Suprapubic skin (tissue), 4 donors: Measurements from ENCODE around the gene INSYN2B. TPM values are rescaled to one million over a fixed set of nuclear protein-coding genes. Genes with fewer than 3 reads are reported as not detected.

ENCODE experiments used
- DNase-seq, 2 donors: peaks; one replicate each; pipeline ENCODE4 v3.0.0-alpha.2; 2019; ENCODE audit warnings: low spot score in 2 of 2
- H3K27ac ChIP-seq: fragments of 200-600 bp; sonication (generic); one replicate; pipeline ENCODE4 v1.5.1; 2019
- H3K27me3 ChIP-seq: fragments of 200-600 bp; sonication (generic); one replicate; pipeline ENCODE4 v1.5.1; 2019
- H3K36me3 ChIP-seq: fragments of 200-600 bp; sonication (generic); one replicate; pipeline ENCODE4 v1.5.1; 2019
- H3K4me1 ChIP-seq: fragments of 200-600 bp; sonication (generic); one replicate; pipeline ENCODE4 v1.5.1; 2019
- H3K4me3 ChIP-seq: fragments of 200-600 bp; sonication (generic); one replicate; pipeline ENCODE4 v1.5.1; 2019; ENCODE audit warnings: mild to moderate bottlenecking
- H3K9me3 ChIP-seq: fragments of 200-600 bp; sonication (generic); one replicate; pipeline ENCODE4 v1.5.1; 2019
- CTCF ChIP-seq, 2 donors: fragments of 200-600 bp in 1 of 2; fragments of 450-650 bp in 1 of 2; sonication (generic) in 1 of 2; IDR thresholded peaks; one replicate each; pipeline ENCODE4 v1.5.1; 2016 to 2019; ENCODE audit warnings: antibody characterized with exemption in 2 of 2, mild to moderate bottlenecking in 1 of 2, moderate library complexity in 1 of 2
- EP300 ChIP-seq: sonication (generic); formaldehyde crosslinking; IDR thresholded peaks from one replicate; pipeline ENCODE4 v1.6.1; 2017; ENCODE audit warnings: antibody characterized with exemption
- POLR2A ChIP-seq, 2 donors: fragments of 450-650 bp; IDR thresholded peaks; one replicate each; pipeline ENCODE4 v1.6.1; 2017; ENCODE audit warnings: antibody characterized with exemption in 2 of 2, mild to moderate bottlenecking in 2 of 2, moderate library complexity in 2 of 2
- POLR2AphosphoS5 ChIP-seq, 3 donors: sonication (generic); formaldehyde crosslinking; IDR thresholded peaks; one replicate each; pipeline ENCODE4 v1.6.1; 2017; ENCODE audit warnings: antibody characterized with exemption in 3 of 3
- WGBS: methylation state at CpG from one replicate; pipeline ENCODE4 v1.1.5; 2018; 5-methylcytosine and 5-hydroxymethylcytosine counted together
- total RNA-seq, 4 donors: library from RNA; depleted of rRNA; stranded (reverse); fragments of >200 nt; gene quantifications; one replicate each; pipeline ENCODE4 v1.1.0, GENCODE V29; 2016

Gene INSYN2B
- total RNA-seq, 4 donors from 2014 or later = 0.47 to 0.68 (median 0.55) TPM

- TF ChIP-seq EP300 (no peak), POLR2A (IDR thresholded peaks at IDR 0.05) (no peak), CTCF (IDR thresholded peaks at IDR 0.05) (no peak), POLR2AphosphoS5 (IDR thresholded peaks at IDR 0.05) (no peak)
- WGBS = 84% methylated on average over 3 of the region's 3 CpGs
- H3K4me3 ChIP-seq = no peak overlapping the region
- H3K4me1 ChIP-seq = no peaks in the 10 kb centered on the region
- H3K9me3 ChIP-seq = no peaks in the 10 kb centered on the region
- no peaks in the 10 kb centered on the region for H3K27me3 ChIP-seq
- H3K36me3 ChIP-seq = no peaks in the 10 kb centered on the region
- no peak for DNase-seq
- no peak overlapping the region for H3K27ac ChIP-seq
These were observed 19.3 kb upstream of the INSYN2B start for GRCh38 chr5:169999621-170000020.

- TF ChIP-seq POLR2AphosphoS5 (IDR thresholded peaks at IDR 0.05) = no peak
- TF ChIP-seq CTCF (IDR thresholded peaks at IDR 0.05) = no peak
- no peak for TF ChIP-seq EP300
- no peak for TF ChIP-seq POLR2A (IDR thresholded peaks at IDR 0.05)
- 77% methylated on average over 3 of the region's 3 CpGs for WGBS
- Histone ChIP-seq H3K4me1 (no peaks in the 10 kb centered on the region), H3K9me3 (no peaks in the 10 kb centered on the region), H3K36me3 (no peaks in the 10 kb centered on the region), H3K27me3 (peaks cover 5% of the 10 kb centered on the region), H3K27ac (no peak overlapping the region), H3K4me3 (no peak overlapping the region)
- no peak for DNase-seq
These were observed 17.5 kb upstream of the INSYN2B start for GRCh38 chr5:169997798-169998197.

DNA sequence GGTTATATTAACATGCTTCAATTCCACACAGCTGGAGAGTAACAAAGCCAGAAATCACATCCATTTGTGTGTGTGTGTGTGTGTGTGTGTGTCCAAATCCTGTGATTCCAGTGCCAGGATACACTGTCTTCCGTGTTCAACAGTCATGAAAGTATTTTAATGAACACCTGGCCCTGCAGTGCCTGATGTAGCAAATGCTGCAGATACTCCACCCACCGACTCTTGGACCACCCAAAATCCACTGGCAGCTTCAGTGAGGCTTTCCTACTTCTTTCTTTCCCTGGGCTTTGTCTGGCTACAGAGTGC, 13.1 kb upstream of the INSYN2B start:
- TF ChIP-seq POLR2AphosphoS5 (IDR thresholded peaks at IDR 0.05) = no peak
- TF ChIP-seq POLR2A (IDR thresholded peaks at IDR 0.05) = no peak
- no peak for TF ChIP-seq EP300
- no peak for TF ChIP-seq CTCF (IDR thresholded peaks at IDR 0.05)
- DNase-seq = no peak
- Histone ChIP-seq H3K4me1 (no peaks in the 10 kb centered on the region), H3K27me3 (peaks cover 5% of the 10 kb centered on the region), H3K4me3 (no peak overlapping the region), H3K9me3 (no peaks in the 10 kb centered on the region), H3K27ac (no peak overlapping the region), H3K36me3 (no peaks in the 10 kb centered on the region)
- WGBS = 47% methylated on average over 2 of the region's 2 CpGs

- Histone ChIP-seq H3K36me3 (no peaks in the 10 kb centered on the region), H3K9me3 (no peaks in the 10 kb centered on the region), H3K27me3 (peaks cover 5% of the 10 kb centered on the region), H3K4me3 (no peak overlapping the region), H3K27ac (no peak overlapping the region), H3K4me1 (no peaks in the 10 kb centered on the region)
- WGBS = 88% methylated on average over 2 of the region's 2 CpGs
- TF ChIP-seq EP300 (no peak), CTCF (IDR thresholded peaks at IDR 0.05) (no peak), POLR2A (IDR thresholded peaks at IDR 0.05) (no peak), POLR2AphosphoS5 (IDR thresholded peaks at IDR 0.05) (no peak)
- DNase-seq = no peak
These were observed 12.6 kb upstream of the INSYN2B start for GRCh38 chr5:169992789-169993484.

DNA sequence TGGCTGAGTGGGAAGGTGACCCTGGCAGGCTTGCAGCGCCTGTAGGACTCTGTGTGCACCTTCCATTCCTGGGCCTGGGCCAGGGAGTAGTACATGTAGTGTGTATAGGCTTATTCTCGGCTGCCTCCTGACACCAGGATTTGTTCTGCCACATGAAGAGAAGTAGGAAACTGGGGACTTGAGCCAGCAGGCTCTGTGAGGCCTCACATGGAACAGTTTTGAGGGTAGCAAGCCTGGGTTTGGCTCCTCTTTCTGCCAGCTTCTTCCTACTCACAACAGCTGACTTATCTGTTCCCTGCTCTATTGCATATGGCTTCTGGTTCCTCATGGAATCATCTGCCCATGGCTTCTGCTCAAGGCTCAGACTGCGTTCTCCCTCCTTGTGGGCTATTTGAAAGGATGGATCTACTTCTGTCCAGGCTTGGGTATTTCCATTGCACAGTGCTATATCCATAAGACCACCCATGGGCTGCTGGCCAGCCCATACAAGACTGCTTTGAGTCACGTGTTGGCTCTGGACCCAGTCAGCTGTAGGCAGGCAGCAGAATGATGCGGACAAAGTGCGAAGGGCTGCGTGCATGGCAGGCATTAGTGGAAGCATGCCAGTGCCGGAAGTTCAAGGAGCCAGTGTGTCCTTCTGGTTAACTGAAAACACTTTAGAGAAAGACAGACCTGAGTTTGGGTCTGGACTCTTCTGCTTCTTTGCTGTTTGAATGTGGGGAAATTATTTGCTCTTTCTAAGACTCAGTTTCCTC, 11.0 kb upstream of the INSYN2B start:
- H3K4me1 ChIP-seq = no peaks in the 10 kb centered on the region
- 87% methylated on average over 6 of the region's 8 CpGs for WGBS
- H3K4me3 ChIP-seq = no peak overlapping the region
- peaks cover 5% of the 10 kb centered on the region for H3K27me3 ChIP-seq
- H3K36me3 ChIP-seq = no peaks in the 10 kb centered on the region
- TF ChIP-seq CTCF (IDR thresholded peaks at IDR 0.05) (no peak), POLR2A (IDR thresholded peaks at IDR 0.05) (no peak), POLR2AphosphoS5 (IDR thresholded peaks at IDR 0.05) (no peak), EP300 (no peak)
- DNase-seq = no peak
- no peak overlapping the region for H3K27ac ChIP-seq
- H3K9me3 ChIP-seq = no peaks in the 10 kb centered on the region
